ENCODE data around the gene ZNRF1. TPM values are rescaled to one million over a fixed set of nuclear protein-coding genes. Genes with fewer than 3 reads are reported as not detected.

Gene ZNRF1
- total and polyA plus RNA-seq, 8 donors = 8.8 to 40.1 (median 14.0) TPM

DNA sequence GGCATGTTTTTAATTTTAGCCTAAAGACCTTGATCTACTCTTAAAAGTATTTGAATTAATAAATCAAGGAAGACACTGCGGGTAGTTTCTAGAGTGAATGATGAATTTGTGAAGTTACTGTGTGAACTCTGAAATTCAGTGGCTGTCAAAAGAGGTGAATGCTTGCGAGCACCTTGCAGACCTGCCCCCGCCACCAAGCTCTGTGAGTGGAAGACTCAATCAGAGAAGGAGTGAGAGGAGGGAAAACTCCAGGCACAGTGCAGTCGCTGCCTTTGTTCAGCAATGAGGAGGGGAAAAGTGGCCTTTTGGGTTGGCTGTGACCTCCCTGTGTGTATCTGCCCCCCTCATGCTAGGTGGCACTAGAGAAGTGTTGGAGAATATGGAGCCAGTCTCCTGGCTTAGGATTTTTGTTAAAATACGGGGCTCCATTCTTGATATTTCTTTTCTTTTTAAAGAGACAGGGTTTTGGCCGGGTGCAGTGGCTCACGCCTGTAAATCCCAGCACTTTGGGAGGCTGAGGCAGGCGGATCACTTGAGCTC lies 64.8 kb downstream of the ZNRF1 start:
- Histone ChIP-seq H3K36me3 (no peaks in the 10 kb centered on the region), H3K27ac (peak overlapping the region; percentile 83 to 94 (median 85)), H3K27me3 (no peaks in the 10 kb centered on the region), H3K9me3 (no peaks in the 10 kb centered on the region), H3K4me1 (peaks cover 52 to 87% (median 74%) of the 10 kb centered on the region in 4 donors), H3K4me3 (no peak overlapping the region)
- TF ChIP-seq POLR2AphosphoS5 (IDR thresholded peaks at IDR 0.05) (no peak), POLR2A (IDR thresholded peaks at IDR 0.05) (no peak), EP300 (IDR thresholded peaks at IDR 0.05) (no peak)
- TF ChIP-seq, protein P1, sequence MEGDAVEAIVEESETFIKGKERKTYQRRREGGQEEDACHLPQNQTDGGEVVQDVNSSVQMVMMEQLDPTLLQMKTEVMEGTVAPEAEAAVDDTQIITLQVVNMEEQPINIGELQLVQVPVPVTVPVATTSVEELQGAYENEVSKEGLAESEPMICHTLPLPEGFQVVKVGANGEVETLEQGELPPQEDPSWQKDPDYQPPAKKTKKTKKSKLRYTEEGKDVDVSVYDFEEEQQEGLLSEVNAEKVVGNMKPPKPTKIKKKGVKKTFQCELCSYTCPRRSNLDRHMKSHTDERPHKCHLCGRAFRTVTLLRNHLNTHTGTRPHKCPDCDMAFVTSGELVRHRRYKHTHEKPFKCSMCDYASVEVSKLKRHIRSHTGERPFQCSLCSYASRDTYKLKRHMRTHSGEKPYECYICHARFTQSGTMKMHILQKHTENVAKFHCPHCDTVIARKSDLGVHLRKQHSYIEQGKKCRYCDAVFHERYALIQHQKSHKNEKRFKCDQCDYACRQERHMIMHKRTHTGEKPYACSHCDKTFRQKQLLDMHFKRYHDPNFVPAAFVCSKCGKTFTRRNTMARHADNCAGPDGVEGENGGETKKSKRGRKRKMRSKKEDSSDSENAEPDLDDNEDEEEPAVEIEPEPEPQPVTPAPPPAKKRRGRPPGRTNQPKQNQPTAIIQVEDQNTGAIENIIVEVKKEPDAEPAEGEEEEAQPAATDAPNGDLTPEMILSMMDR (IDR thresholded peaks at IDR 0.05) = no peak
- DNase-seq = no peak
- 67 to 85% (median 71%) methylated on average over 8 of the region's 8 CpGs for WGBS, 5 donors
- intact Hi-C loops (cut with DNase I; ENCODE audit: low total_unique reads) = no loop called here

DNA sequence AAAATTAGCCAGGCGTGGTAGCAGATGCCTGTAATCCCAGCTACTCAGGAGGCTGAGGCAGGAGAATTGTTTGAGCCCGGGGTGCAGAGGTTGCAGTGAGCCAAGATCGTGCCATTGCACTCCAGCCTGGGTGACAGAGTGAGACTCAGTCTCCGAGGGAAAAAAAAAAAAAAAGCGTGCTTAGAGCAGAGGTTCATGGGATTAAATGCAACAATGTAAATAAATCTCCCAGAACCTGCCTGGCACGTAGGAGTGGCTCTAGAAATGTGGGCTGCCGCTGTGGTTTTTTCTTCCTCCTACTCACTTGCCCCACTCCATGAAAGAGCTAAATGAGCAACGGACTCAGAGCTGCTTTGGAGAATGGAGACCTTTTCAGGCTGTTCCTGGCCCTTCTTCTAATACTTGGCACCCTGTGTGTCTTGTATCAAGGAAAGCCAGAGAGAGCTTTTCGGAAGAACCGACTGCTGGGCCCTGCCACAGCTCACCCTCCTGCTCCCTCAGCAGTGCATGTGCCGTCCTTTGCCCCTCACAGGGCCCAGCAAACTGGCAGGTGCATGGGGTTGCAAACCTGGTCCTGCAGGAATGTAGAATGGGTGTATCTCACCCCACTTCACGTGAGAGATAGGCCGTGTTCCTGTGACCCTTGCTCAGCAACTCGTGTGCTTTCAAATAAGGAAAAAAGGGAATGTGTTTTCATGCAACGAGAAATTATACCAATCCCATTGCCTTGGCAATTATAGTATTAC lies 65.8 kb downstream of the ZNRF1 start:
- Histone ChIP-seq H3K4me1 (peaks cover 52 to 91% (median 77%) of the 10 kb centered on the region in 4 donors), H3K27ac (peak overlapping the region; percentile 83 to 94 (median 85)), H3K4me3 (peak overlapping the region in 2 of 4 donors; percentile 2 to 7), H3K9me3 (no peaks in the 10 kb centered on the region), H3K27me3 (no peaks in the 10 kb centered on the region), H3K36me3 (no peaks in the 10 kb centered on the region)
- intact Hi-C loops (cut with DNase I; ENCODE audit: low total_unique reads) = no loop called here
- 25 to 41% (median 35%) methylated on average over 15 of the region's 15 CpGs for WGBS, 5 donors
- DNase-seq = peak; percentile 76 to 87
- TF ChIP-seq, protein P1 (IDR thresholded peaks at IDR 0.05) = no peak
- TF ChIP-seq POLR2A (IDR thresholded peaks at IDR 0.05) (peak in 1 of 4 donors; percentile 9), POLR2AphosphoS5 (IDR thresholded peaks at IDR 0.05) (peak in 2 of 3 donors; percentile 22 to 34), EP300 (IDR thresholded peaks at IDR 0.05) (no peak)

DNA sequence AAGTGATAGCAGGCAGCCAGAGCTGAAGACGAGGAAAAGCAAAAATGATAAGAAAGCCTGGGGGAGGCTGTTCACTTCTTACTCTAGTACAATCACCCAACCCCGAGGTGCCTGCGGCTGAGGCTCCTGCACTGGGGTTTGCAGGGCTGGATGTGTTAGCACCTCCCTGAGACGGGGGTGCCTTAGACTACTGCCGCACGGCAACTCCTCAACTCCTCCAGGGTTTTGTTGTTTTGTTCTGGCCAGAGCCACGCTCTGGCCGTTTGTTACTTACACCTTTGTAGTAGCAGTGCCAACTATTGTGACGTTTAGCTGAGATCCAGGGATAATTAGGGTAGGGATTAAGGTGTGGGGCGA lies 66.3 kb downstream of the ZNRF1 start:
- intact Hi-C loops (cut with DNase I; ENCODE audit: low total_unique reads) = no loop called here
- peak in 1 of 2 donors; percentile 56 for DNase-seq
- 24 to 42% (median 28%) methylated on average over 10 of the region's 10 CpGs for WGBS, 5 donors

DNA sequence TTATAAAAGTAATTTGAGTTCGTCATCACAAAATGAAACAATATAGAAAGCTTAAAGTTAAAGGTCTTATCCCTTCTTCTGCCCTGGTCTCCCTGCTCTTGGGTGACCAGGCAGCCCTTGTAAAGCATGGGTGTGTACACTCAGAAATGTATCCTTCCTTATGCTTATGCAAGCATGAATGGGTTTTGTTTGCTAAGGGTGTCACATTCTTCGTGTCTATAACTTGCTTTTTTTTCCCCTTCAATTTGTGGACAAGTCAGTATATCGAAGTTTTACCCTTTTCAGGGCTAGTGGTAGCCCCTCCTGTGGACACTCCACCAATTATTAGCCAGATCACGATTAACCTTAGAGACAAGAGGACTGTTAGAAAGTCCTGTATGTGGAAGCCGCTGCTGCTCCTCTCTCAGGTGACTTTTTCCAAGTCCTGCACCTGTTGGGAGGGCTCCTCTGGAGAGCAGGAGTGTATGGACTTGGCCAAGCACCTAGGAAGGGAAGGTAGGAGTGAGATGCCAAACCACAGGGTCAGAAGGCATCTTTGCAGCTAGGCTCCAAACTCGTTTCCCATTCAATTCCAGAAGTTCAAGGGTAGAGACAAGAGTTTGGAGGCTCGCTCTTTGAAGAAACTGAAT lies 66.8 kb downstream of the ZNRF1 start:
- intact Hi-C loops (cut with DNase I; ENCODE audit: low total_unique reads) = no loop called here
- H3K27ac ChIP-seq = peak overlapping the region; percentile 83 to 94 (median 85)
- H3K4me1 ChIP-seq = peaks cover 61 to 91% (median 83%) of the 10 kb centered on the region in 4 donors
- 26 to 49% (median 43%) methylated on average over 7 of the region's 7 CpGs for WGBS, 5 donors
- H3K4me3 ChIP-seq = peak overlapping the region in 1 of 4 donors; percentile 7
- TF ChIP-seq, protein P1 (IDR thresholded peaks at IDR 0.05) = no peak
- TF ChIP-seq POLR2AphosphoS5 (IDR thresholded peaks at IDR 0.05) = peak in 2 of 3 donors; percentile 46 to 69
- no peak for TF ChIP-seq EP300 (IDR thresholded peaks at IDR 0.05)
- H3K36me3 ChIP-seq = no peaks in the 10 kb centered on the region
- peak; percentile 56 to 81 for DNase-seq
- H3K9me3 ChIP-seq = no peaks in the 10 kb centered on the region
- H3K27me3 ChIP-seq = no peaks in the 10 kb centered on the region

More for the DNA sequence above, 66.3 kb downstream of the ZNRF1 start:
- no peaks in the 10 kb centered on the region for H3K9me3 ChIP-seq
- H3K27me3 ChIP-seq = no peaks in the 10 kb centered on the region
- peak overlapping the region; percentile 83 to 94 (median 85) for H3K27ac ChIP-seq
- TF ChIP-seq POLR2AphosphoS5 (IDR thresholded peaks at IDR 0.05) (no peak), EP300 (IDR thresholded peaks at IDR 0.05) (no peak), POLR2A (IDR thresholded peaks at IDR 0.05) (no peak)
- TF ChIP-seq, protein P1 (IDR thresholded peaks at IDR 0.05) = no peak
- peak overlapping the region in 2 of 4 donors; percentile 2 to 7 for H3K4me3 ChIP-seq
- H3K4me1 ChIP-seq = peaks cover 56 to 91% (median 80%) of the 10 kb centered on the region in 4 donors
- H3K36me3 ChIP-seq = no peaks in the 10 kb centered on the region

All from stomach (tissue), 9 donors.